ENCODE measurements around the gene RHBDL1. TPM values are rescaled to one million over a fixed set of nuclear protein-coding genes. Genes with fewer than 3 reads are reported as not detected.
A peak's percentile ranks its signal among the peaks of the same experiment; 100 is the strongest.

Gene RHBDL1
- total RNA-seq (2012; rRNA removed), result 1.3 and 1.7 TPM in 2 replicates

GRCh38 chr16:674968-675883, at the start of gene RHBDL1:
Gene RHBDL1 (plus strand): TSS chr16:675671. CDS start chr16:675791, 120 bp downstream.
- H3K4me2 ChIP-seq (ENCODE audit: low read length), result peak within 1 kb of the TSS; percentile 76
- peaks cover 7% of the 10 kb centered on the region for H3K4me1 ChIP-seq (ENCODE audit: control insufficient read depth, insufficient read depth, low read length)
- H3K27me3 ChIP-seq (ENCODE audit: control insufficient read depth, insufficient read depth, low read length), result no peaks in the 10 kb centered on the region
- H3K4me3 ChIP-seq (ENCODE audit: low read length), result peak within 1 kb of the TSS; percentile 59
- peaks cover 30% of the 10 kb centered on the region for H3K36me3 ChIP-seq (ENCODE audit: insufficient read depth, low read length)
- no peak within 1 kb of the TSS for H3K9ac ChIP-seq (ENCODE audit: low read depth, low read length)
- H3K9me3 ChIP-seq (replicated peaks; ENCODE audit: low read length), result no peaks in the 10 kb centered on the region

- Histone ChIP-seq H3K27me3 (ENCODE audit: control insufficient read depth, insufficient read depth, low read length) (no peaks in the 10 kb centered on the region), H3K4me3 (ENCODE audit: low read length) (no peak overlapping the region), H3K4me1 (ENCODE audit: control insufficient read depth, insufficient read depth, low read length) (peaks cover 40% of the 10 kb centered on the region), H3K9ac (ENCODE audit: low read depth, low read length) (no peak overlapping the region), H3K4me2 (ENCODE audit: low read length) (peak overlapping the region; percentile 54), H3K36me3 (ENCODE audit: insufficient read depth, low read length) (peaks cover 8% of the 10 kb centered on the region), H3K9me3 (replicated peaks; ENCODE audit: low read length) (no peaks in the 10 kb centered on the region)
Observed at GRCh38 chr16:625977-626765, 49.3 kb upstream of the RHBDL1 start.

GRCh38 chr16:626787-627453, 48.6 kb upstream of the RHBDL1 start:
- Histone ChIP-seq H3K4me3 (ENCODE audit: low read length) (peak overlapping the region; percentile 46), H3K4me2 (ENCODE audit: low read length) (peak overlapping the region; percentile 73), H3K4me1 (ENCODE audit: control insufficient read depth, insufficient read depth, low read length) (peaks cover 35% of the 10 kb centered on the region), H3K36me3 (ENCODE audit: insufficient read depth, low read length) (peaks cover 8% of the 10 kb centered on the region), H3K9me3 (replicated peaks; ENCODE audit: low read length) (no peaks in the 10 kb centered on the region), H3K9ac (ENCODE audit: low read depth, low read length) (no peak overlapping the region), H3K27me3 (ENCODE audit: control insufficient read depth, insufficient read depth, low read length) (no peaks in the 10 kb centered on the region)

- Histone ChIP-seq H3K27me3 (ENCODE audit: control insufficient read depth, insufficient read depth, low read length) (no peaks in the 10 kb centered on the region), H3K36me3 (ENCODE audit: insufficient read depth, low read length) (peaks cover 8% of the 10 kb centered on the region), H3K4me2 (ENCODE audit: low read length) (peak overlapping the region; percentile 73), H3K4me1 (ENCODE audit: control insufficient read depth, insufficient read depth, low read length) (peaks cover 34% of the 10 kb centered on the region), H3K4me3 (ENCODE audit: low read length) (peak overlapping the region; percentile 46), H3K9ac (ENCODE audit: low read depth, low read length) (no peak overlapping the region), H3K9me3 (replicated peaks; ENCODE audit: low read length) (no peaks in the 10 kb centered on the region)
Observed at GRCh38 chr16:627454-628239, 47.8 kb upstream of the RHBDL1 start.

GRCh38 chr16:628321-629061, 47.0 kb upstream of the RHBDL1 start:
- Histone ChIP-seq H3K4me3 (ENCODE audit: low read length) (no peak overlapping the region), H3K9ac (ENCODE audit: low read depth, low read length) (no peak overlapping the region), H3K4me2 (ENCODE audit: low read length) (no peak overlapping the region), H3K9me3 (replicated peaks; ENCODE audit: low read length) (no peaks in the 10 kb centered on the region), H3K27me3 (ENCODE audit: control insufficient read depth, insufficient read depth, low read length) (no peaks in the 10 kb centered on the region), H3K4me1 (ENCODE audit: control insufficient read depth, insufficient read depth, low read length) (peaks cover 34% of the 10 kb centered on the region), H3K36me3 (ENCODE audit: insufficient read depth, low read length) (peaks cover 8% of the 10 kb centered on the region)

- Histone ChIP-seq H3K4me1 (ENCODE audit: control insufficient read depth, insufficient read depth, low read length) (peaks cover 34% of the 10 kb centered on the region), H3K9me3 (replicated peaks; ENCODE audit: low read length) (no peaks in the 10 kb centered on the region), H3K4me2 (ENCODE audit: low read length) (no peak overlapping the region), H3K4me3 (ENCODE audit: low read length) (no peak overlapping the region), H3K9ac (ENCODE audit: low read depth, low read length) (no peak overlapping the region), H3K27me3 (ENCODE audit: control insufficient read depth, insufficient read depth, low read length) (no peaks in the 10 kb centered on the region), H3K36me3 (ENCODE audit: insufficient read depth, low read length) (peaks cover 15% of the 10 kb centered on the region)
Observed at GRCh38 chr16:629185-629832, 46.2 kb upstream of the RHBDL1 start.

GRCh38 chr16:629833-630248, 45.6 kb upstream of the RHBDL1 start:
- peaks cover 16% of the 10 kb centered on the region for H3K36me3 ChIP-seq (ENCODE audit: insufficient read depth, low read length)
- no peak overlapping the region for H3K9ac ChIP-seq (ENCODE audit: low read depth, low read length)
- no peak overlapping the region for H3K4me2 ChIP-seq (ENCODE audit: low read length)

GRCh38 chr16:630249-630814, 45.1 kb upstream of the RHBDL1 start:
- no peak overlapping the region for H3K9ac ChIP-seq (ENCODE audit: low read depth, low read length)
- no peak overlapping the region for H3K4me3 ChIP-seq (ENCODE audit: low read length)
- no peaks in the 10 kb centered on the region for H3K27me3 ChIP-seq (ENCODE audit: control insufficient read depth, insufficient read depth, low read length)
- H3K9me3 ChIP-seq (replicated peaks; ENCODE audit: low read length), result no peaks in the 10 kb centered on the region
- peaks cover 16% of the 10 kb centered on the region for H3K36me3 ChIP-seq (ENCODE audit: insufficient read depth, low read length)
- peaks cover 35% of the 10 kb centered on the region for H3K4me1 ChIP-seq (ENCODE audit: control insufficient read depth, insufficient read depth, low read length)
- no peak overlapping the region for H3K4me2 ChIP-seq (ENCODE audit: low read length)

More at GRCh38 chr16:629833-630248, 45.6 kb upstream of the RHBDL1 start:
- Histone ChIP-seq H3K4me3 (ENCODE audit: low read length) (no peak overlapping the region), H3K27me3 (ENCODE audit: control insufficient read depth, insufficient read depth, low read length) (no peaks in the 10 kb centered on the region), H3K9me3 (replicated peaks; ENCODE audit: low read length) (no peaks in the 10 kb centered on the region), H3K4me1 (ENCODE audit: control insufficient read depth, insufficient read depth, low read length) (peaks cover 34% of the 10 kb centered on the region)

GRCh38 chr16:630815-631405, 44.6 kb upstream of the RHBDL1 start, which contains the start of gene WFIKKN1:
Gene WFIKKN1 (plus strand): TSS chr16:630985. CDS start chr16:631254, 269 bp downstream.
- Histone ChIP-seq H3K4me2 (ENCODE audit: low read length) (no peak within 1 kb of the TSS), H3K4me3 (ENCODE audit: low read length) (no peak within 1 kb of the TSS), H3K9ac (ENCODE audit: low read depth, low read length) (no peak within 1 kb of the TSS), H3K4me1 (ENCODE audit: control insufficient read depth, insufficient read depth, low read length) (peaks cover 38% of the 10 kb centered on the region), H3K36me3 (ENCODE audit: insufficient read depth, low read length) (peaks cover 13% of the 10 kb centered on the region), H3K27me3 (ENCODE audit: control insufficient read depth, insufficient read depth, low read length) (no peaks in the 10 kb centered on the region), H3K9me3 (replicated peaks; ENCODE audit: low read length) (no peaks in the 10 kb centered on the region)

Data from skeletal muscle satellite cell (primary cell).